Activated effector memory CD4-positive, alpha-beta T cell treated with anti-CD3 and anti-CD28 coated beads, Interleukin-2, amount 50 U/mL, for 16 hours (primary cell): ENCODE data around the gene BIVM.
"Not testable (repeated sequence)": the region's sequence is repeated elsewhere in the genome, so short reads cannot be mapped to it uniquely, and the experiment has no call there.

ENCODE experiments used
- DNase-seq: peaks from one replicate; pipeline ENCODE4 v3.0.0-alpha.2; 2020

Gene BIVM, protein sequence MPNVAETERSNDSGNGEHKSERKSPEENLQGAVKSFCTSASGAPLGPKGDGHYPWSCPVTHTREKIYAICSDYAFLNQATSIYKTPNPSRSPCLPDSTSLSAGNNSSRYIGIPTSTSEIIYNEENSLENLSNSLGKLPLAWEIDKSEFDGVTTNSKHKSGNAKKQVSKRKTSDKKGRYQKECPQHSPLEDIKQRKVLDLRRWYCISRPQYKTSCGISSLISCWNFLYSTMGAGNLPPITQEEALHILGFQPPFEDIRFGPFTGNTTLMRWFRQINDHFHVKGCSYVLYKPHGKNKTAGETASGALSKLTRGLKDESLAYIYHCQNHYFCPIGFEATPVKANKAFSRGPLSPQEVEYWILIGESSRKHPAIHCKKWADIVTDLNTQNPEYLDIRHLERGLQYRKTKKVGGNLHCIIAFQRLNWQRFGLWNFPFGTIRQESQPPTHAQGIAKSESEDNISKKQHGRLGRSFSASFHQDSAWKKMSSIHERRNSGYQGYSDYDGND

DNA sequence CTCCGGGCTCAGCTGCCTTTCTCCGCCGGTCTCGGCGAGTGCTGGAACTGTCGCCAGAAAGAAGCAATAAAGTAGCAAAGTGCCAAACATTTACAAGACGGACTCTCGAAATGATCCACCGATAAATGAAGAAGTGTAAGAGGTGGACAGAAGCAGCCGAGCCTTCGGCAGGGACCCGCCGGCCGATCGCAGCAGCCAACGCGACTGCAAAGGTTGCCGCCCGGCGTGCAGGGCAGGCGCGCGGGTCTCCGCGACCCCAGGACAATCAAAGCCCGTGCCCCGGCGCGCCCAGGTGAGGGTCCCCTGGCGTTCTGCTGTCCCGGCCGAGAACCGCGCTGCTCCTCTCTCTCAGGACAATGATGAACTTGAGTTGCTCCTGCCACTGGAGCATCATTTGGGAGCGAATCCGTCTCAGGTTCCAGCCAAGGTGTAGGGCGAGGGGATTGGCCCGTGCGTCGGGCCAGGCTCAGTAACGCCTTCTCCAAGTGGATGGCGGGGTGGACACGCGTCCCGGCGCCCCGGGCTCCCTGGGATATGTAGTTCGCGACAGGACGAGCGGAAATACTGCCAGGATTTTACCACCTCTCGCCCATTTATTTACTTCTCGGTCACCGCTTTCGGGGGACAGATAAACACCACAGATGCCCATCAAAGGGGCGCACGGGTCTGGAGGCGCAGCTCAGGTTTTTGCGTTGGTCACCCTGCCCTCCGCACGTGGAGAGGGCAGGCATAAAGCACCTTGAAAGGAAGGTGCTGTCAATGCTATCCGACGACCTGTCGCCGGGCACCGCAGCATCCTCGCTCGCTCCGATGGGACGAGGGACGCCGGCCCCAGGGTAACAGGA lies at the start of gene BIVM, which contains the start of gene POGLUT2:
Gene BIVM (plus strand): TSS at position 539 of the 845 bp plus-strand sequence. CDS start 8,149 bp downstream, outside the sequence.
Gene POGLUT2 (minus strand): TSS at position 396 of the 845 bp plus-strand sequence. CDS start 306 bp downstream, at position 90.
- peak; percentile 88 for DNase-seq

GRCh38 chr13:102751886-102752285 lies 47.0 kb upstream of the BIVM start:
- DNase-seq, result no peak

DNA sequence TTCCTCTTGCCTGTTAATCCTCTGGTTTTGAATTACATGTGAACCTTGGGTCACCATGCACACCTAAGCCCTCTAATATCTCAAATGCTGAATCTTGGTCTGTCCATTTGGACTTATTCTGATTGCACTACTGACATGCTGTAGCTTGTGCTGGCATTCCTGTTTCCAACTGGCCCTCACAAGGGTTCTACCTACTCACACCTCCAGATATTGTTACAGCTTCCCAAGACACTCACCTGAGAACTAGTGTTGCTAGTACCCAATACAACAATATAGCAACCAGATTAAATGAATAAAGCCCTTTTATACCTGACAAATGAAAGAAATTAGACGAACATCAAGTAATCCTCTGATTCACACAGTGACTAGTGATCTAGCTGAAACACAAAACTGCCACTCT lies 41.9 kb upstream of the BIVM start:
- no peak for DNase-seq

DNA sequence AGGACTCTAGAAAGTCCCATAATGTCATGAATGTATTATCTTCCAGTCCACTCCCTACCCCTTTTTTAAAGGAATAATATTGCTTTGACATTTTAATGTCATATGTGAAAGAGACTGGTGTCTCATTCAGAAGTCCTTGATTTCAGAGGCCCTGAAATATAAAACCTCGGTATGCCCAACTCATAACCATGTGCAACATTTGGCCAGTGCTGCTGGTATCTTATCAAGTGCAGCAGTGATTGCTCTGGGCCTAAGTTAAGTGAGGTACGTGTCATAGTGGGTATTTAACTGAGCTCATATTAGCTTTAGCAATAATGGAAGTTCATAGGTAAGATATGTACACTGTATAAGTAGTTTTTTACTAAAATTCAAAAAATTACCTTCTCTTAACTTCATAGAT lies 40.1 kb upstream of the BIVM start:
- DNase-seq, result no peak

DNA sequence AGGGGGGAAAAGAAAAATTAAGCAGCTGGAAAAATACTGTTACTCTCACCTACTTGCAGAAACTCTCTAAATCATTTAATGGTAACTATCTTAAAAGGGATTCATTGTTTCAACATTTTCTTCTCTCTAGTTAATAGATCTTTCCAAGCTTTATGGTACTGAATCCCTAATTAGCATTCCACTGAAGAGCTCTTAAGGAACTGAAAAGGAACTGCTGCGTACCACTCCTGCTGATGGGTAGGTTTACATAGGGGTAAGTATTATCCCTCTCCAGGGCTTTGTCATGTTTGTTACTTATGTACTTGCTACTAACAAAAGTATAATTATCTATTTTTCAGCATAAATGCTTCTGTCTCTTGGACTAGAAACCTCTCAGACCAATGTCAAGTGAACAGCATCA lies 37.8 kb upstream of the BIVM start:
- DNase-seq, result no peak

GRCh38 chr13:102763741-102764140 lies 35.2 kb upstream of the BIVM start:
- no peak for DNase-seq

GRCh38 chr13:102768909-102769308 lies 30.0 kb upstream of the BIVM start:
- DNase-seq, result no peak

- no peak for DNase-seq
Observed at GRCh38 chr13:102769679-102770078, 29.2 kb upstream of the BIVM start.

DNA sequence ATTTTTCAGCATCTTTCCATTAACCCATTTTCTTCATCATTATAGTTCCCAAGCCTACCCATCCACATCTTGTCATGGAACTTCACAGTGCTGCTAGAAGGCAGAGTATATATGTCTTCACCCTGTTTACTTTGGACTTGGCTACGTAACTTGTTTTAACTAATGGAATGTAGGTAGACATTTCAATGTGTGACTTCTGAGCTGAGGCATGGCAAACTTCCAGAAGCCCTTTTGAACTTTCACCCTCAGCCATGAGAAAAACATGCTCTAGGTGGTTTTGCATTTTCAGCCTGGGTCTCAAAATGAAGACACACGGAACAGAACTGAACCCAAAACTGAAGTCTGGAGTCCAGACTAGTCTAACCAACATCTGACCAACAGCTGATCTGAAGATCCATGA lies 28.5 kb upstream of the BIVM start:
- DNase-seq, result no peak

GRCh38 chr13:102771298-102772041 lies 27.4 kb upstream of the BIVM start:
- DNase-seq, result no peak

GRCh38 chr13:102772042-102772425 lies 26.9 kb upstream of the BIVM start:
- no peak for DNase-seq

- peak; percentile 95 for DNase-seq
Observed at GRCh38 chr13:102773441-102774213, 25.3 kb upstream of the BIVM start, which contains the start of gene TEX30. Gene TEX30, minus strand, starts transcription at chr13:102773786. Its CDS starts 3,760 bp downstream, at chr13:102770026.

DNA sequence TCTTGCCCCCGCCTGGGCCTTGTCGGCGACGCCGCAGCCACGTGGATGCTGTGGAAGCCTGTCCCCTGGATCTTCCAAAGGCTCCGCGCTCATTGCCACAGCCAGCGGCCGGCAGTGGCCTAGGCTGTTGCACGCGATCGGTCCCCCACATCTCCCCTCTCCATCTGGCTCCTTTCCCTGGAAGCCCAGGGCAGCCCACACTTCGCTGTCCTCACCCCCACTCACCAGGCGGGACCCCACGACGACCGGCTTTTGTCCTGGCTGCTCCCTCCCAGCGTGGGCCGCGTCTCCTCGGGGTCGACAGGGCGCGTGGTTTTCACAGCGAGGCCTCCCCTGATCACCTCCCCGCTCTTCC lies 24.7 kb upstream of the BIVM start:
- DNase-seq, result no peak

DNA sequence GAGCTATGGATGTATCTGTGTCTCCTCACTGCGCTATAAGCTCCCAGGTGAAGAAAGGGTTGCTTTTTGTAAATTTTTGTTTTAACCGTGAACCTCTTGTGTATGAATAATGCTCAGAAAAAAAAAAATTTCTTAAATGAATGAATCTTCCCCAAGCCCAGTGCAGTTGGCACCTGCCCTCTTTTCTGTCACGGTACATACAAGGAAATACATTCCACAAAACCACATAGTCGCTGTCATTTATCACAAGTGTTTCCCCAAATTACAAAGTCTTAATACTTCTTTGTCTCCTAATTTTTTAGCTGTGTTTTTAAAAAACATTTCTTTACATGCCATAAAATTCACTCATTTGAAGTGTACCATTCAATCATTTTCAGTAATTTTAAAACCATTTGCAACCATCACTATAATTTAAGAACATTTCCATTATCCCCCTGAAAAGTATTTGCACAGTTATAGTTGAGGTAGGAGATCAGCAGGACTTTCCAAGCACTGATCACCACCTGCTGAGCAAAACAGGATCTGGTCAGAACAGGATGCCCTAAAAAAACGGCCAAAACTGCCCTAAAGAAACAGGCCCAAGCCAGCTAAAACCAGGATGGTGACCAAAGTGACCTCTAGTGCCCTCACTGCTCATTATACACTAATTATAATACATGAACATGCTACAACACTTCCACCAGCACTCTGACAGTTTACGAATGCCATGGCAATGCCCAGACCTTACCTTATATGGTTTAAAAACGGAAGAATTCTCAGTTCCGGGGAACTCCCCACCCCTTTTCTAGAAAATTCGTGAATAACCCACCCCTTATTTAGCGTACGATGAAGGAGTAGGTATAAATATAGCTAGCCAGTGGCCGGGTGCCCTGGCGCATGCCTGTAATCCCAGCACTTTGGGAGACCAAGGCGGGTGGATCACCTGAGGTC lies 24.1 kb upstream of the BIVM start:
- DNase-seq, result no peak

GRCh38 chr13:102776271-102776670 lies 22.6 kb upstream of the BIVM start:
- no peak for DNase-seq

DNA sequence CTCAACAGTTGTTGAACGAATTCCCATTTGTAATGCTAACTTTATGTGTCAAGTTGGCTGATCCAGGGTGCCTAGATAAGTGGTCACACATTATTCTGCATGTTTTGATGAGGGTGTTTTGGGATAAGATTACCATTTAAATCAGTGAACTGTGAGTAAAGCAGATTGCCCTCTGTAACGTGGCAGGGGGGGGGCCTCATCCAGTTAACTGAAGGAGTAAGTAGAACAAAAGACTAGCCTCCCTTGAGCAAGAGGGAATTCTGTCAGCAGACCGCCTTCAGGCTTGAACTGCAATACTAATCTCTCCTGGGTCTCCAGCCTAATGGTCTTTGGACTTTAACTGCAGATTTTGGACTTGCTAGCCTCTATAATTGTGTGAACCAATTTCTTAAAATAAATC lies 21.2 kb upstream of the BIVM start:
- DNase-seq, result no peak

GRCh38 chr13:102779436-102780159 lies 19.3 kb upstream of the BIVM start:
- DNase-seq, result peak; percentile 65

DNA sequence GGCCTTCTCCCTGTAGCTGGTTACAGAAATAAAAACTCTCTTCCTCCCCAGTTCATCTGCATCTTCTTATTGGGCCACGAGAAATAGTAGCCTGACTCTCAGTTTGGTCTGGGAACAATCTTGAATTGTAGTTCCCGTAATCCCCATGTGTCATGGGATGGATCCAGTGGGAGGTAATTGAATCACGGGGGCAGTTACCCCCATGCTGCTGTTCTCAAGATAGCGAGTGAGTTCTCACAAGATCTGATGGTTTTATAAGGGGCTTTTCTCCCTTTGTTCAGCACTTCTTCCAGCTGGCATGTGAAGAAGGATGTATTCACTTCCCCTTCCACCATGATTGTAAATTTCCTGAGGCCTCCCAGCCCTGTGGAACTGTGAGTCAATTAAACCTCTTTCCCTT lies 18.3 kb upstream of the BIVM start:
- DNase-seq, result not testable (repeated sequence)

DNA sequence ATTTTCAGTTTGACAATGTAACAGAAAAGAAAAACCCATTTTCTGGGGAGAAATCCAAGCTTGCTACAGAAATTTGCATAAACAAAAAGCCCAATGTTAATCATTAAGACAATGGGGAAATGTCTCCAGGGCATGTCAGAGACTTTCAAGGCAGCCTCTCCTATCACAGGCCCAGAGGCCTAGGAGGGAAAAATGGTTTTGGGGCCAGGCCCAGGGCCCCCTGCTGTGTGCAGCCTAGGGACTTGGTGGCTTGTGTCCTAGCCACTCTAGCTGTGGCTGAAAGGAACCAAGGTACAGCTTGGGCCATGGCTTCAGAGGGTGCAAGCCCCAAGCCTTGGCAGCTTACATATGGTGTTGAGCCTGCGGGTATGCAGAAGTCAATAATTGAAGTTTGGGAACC lies 17.3 kb upstream of the BIVM start:
- no peak for DNase-seq

DNA sequence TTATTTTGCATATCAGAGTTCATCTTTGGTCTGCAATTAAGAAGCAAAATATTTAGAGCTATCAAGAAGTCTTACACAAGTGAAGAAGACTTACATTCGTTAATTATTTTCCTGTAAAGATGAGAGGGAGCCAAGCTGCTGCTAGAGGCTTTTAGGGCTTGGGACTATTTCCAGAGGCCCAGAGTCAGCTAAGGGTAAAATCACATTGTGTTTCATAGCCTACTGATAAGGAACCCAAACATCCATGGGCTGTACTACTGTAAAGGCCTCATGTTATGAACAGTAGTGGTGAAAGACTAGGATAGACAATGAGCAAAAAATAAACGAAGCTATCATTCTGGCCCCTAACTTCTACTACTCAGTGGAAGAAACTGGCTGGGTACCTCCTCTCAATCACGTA lies 14.4 kb upstream of the BIVM start:
- no peak for DNase-seq
